ENCODE data around the gene XPO6. TPM values are rescaled to one million over a fixed set of nuclear protein-coding genes. Genes with fewer than 3 reads are reported as not detected.
A peak's percentile ranks its signal among the peaks of the same experiment; 100 is the strongest.

The XPO6 gene
- polyA plus RNA-seq, 1 donor from 2014 or later, result 104 TPM

GRCh38 chr16:28145796-28146195 is 66.0 kb downstream of the XPO6 start:
- no peaks in the 10 kb centered on the region for H3K9me3 ChIP-seq (ENCODE audit: low read length)
- H3K9me2 ChIP-seq (ENCODE audit: insufficient read depth, low read length), result no peaks in the 10 kb centered on the region
- no peak overlapping the region for H3K9ac ChIP-seq (ENCODE audit: low read length)
- H3K36me3 ChIP-seq (ENCODE audit: insufficient read depth, low read length), result peaks cover 9% of the 10 kb centered on the region
- no peaks in the 10 kb centered on the region for H4K20me1 ChIP-seq (ENCODE audit: insufficient read depth)
- no peaks in the 10 kb centered on the region for H3K79me2 ChIP-seq (replicated peaks; ENCODE audit: insufficient read depth, low read length)
- peak overlapping the region; percentile 59 for H3K27ac ChIP-seq (ENCODE audit: low read length)
- TF ChIP-seq EZH2 (IDR thresholded peaks at IDR 0.05; ENCODE audit: borderline replicate concordance, insufficient read depth, low read length, poor library complexity, severe bottlenecking) (no peak), RAD21 (conservative IDR thresholded peaks at IDR 0.05) (no peak), SMC3 (conservative IDR thresholded peaks at IDR 0.05; ENCODE audit: poor library complexity) (no peak)
- no peaks in the 10 kb centered on the region for H3K27me3 ChIP-seq (ENCODE audit: insufficient read depth, low read depth, low read length)
- no peaks in the 10 kb centered on the region for H3F3A ChIP-seq (ENCODE audit: insufficient read depth, low read length, poor library complexity, severe bottlenecking)
- H2AFZ ChIP-seq (ENCODE audit: low read depth, low read length), result no peak overlapping the region
- no peak overlapping the region for H3K4me2 ChIP-seq (ENCODE audit: low read length)
- no peak overlapping the region for H3K4me3 ChIP-seq (ENCODE audit: low read length)

GRCh38 chr16:28140788-28141618 is 70.8 kb downstream of the XPO6 start:
- Histone ChIP-seq H3K4me2 (ENCODE audit: low read length) (no peak overlapping the region), H3K27me3 (ENCODE audit: insufficient read depth, low read depth, low read length) (no peaks in the 10 kb centered on the region), H4K20me1 (ENCODE audit: insufficient read depth) (no peaks in the 10 kb centered on the region), H3K9ac (ENCODE audit: low read length) (no peak overlapping the region), H3K36me3 (ENCODE audit: insufficient read depth, low read length) (peaks cover 4% of the 10 kb centered on the region), H3K79me2 (replicated peaks; ENCODE audit: insufficient read depth, low read length) (no peaks in the 10 kb centered on the region), H3K4me3 (ENCODE audit: low read length) (no peak overlapping the region), H3K27ac (ENCODE audit: low read length) (no peak overlapping the region), H3F3A (ENCODE audit: insufficient read depth, low read length, poor library complexity, severe bottlenecking) (no peaks in the 10 kb centered on the region), H2AFZ (ENCODE audit: low read depth, low read length) (no peak overlapping the region), H3K9me2 (ENCODE audit: insufficient read depth, low read length) (no peaks in the 10 kb centered on the region), H3K9me3 (ENCODE audit: low read length) (no peaks in the 10 kb centered on the region)
- TF ChIP-seq, protein P1, sequence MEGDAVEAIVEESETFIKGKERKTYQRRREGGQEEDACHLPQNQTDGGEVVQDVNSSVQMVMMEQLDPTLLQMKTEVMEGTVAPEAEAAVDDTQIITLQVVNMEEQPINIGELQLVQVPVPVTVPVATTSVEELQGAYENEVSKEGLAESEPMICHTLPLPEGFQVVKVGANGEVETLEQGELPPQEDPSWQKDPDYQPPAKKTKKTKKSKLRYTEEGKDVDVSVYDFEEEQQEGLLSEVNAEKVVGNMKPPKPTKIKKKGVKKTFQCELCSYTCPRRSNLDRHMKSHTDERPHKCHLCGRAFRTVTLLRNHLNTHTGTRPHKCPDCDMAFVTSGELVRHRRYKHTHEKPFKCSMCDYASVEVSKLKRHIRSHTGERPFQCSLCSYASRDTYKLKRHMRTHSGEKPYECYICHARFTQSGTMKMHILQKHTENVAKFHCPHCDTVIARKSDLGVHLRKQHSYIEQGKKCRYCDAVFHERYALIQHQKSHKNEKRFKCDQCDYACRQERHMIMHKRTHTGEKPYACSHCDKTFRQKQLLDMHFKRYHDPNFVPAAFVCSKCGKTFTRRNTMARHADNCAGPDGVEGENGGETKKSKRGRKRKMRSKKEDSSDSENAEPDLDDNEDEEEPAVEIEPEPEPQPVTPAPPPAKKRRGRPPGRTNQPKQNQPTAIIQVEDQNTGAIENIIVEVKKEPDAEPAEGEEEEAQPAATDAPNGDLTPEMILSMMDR (IDR thresholded peaks at IDR 0.05; ENCODE audit: poor library complexity, severe bottlenecking), result no peak
- no peak for TF ChIP-seq MXI1 (conservative IDR thresholded peaks at IDR 0.05; ENCODE audit: poor library complexity, severe bottlenecking)
- no peak for TF ChIP-seq SMC3 (conservative IDR thresholded peaks at IDR 0.05; ENCODE audit: poor library complexity)
- no peak for TF ChIP-seq EP300 (conservative IDR thresholded peaks at IDR 0.05; ENCODE audit: poor library complexity, severe bottlenecking)

GRCh38 chr16:28139530-28139929 is 72.2 kb downstream of the XPO6 start:
- H3F3A ChIP-seq (ENCODE audit: insufficient read depth, low read length, poor library complexity, severe bottlenecking), result no peaks in the 10 kb centered on the region
- H3K9me3 ChIP-seq (ENCODE audit: low read length), result no peaks in the 10 kb centered on the region
- H3K4me2 ChIP-seq (ENCODE audit: low read length), result no peak overlapping the region
- no peaks in the 10 kb centered on the region for H3K27me3 ChIP-seq (ENCODE audit: insufficient read depth, low read depth, low read length)
- no peak overlapping the region for H3K9ac ChIP-seq (ENCODE audit: low read length)
- no peak overlapping the region for H2AFZ ChIP-seq (ENCODE audit: low read depth, low read length)
- H3K9me2 ChIP-seq (ENCODE audit: insufficient read depth, low read length), result no peaks in the 10 kb centered on the region
- H4K20me1 ChIP-seq (ENCODE audit: insufficient read depth), result no peaks in the 10 kb centered on the region
- H3K27ac ChIP-seq (ENCODE audit: low read length), result no peak overlapping the region
- H3K4me3 ChIP-seq (ENCODE audit: low read length), result no peak overlapping the region
- no peaks in the 10 kb centered on the region for H3K36me3 ChIP-seq (ENCODE audit: insufficient read depth, low read length)
- H3K79me2 ChIP-seq (replicated peaks; ENCODE audit: insufficient read depth, low read length), result no peaks in the 10 kb centered on the region
- TF ChIP-seq TAF1 (IDR thresholded peaks at IDR 0.05; ENCODE audit: low read depth) (no peak), EZH2 (IDR thresholded peaks at IDR 0.05; ENCODE audit: borderline replicate concordance, insufficient read depth, low read length, poor library complexity, severe bottlenecking) (no peak), SMC3 (conservative IDR thresholded peaks at IDR 0.05; ENCODE audit: poor library complexity) (no peak)
- TF ChIP-seq, protein P2, sequence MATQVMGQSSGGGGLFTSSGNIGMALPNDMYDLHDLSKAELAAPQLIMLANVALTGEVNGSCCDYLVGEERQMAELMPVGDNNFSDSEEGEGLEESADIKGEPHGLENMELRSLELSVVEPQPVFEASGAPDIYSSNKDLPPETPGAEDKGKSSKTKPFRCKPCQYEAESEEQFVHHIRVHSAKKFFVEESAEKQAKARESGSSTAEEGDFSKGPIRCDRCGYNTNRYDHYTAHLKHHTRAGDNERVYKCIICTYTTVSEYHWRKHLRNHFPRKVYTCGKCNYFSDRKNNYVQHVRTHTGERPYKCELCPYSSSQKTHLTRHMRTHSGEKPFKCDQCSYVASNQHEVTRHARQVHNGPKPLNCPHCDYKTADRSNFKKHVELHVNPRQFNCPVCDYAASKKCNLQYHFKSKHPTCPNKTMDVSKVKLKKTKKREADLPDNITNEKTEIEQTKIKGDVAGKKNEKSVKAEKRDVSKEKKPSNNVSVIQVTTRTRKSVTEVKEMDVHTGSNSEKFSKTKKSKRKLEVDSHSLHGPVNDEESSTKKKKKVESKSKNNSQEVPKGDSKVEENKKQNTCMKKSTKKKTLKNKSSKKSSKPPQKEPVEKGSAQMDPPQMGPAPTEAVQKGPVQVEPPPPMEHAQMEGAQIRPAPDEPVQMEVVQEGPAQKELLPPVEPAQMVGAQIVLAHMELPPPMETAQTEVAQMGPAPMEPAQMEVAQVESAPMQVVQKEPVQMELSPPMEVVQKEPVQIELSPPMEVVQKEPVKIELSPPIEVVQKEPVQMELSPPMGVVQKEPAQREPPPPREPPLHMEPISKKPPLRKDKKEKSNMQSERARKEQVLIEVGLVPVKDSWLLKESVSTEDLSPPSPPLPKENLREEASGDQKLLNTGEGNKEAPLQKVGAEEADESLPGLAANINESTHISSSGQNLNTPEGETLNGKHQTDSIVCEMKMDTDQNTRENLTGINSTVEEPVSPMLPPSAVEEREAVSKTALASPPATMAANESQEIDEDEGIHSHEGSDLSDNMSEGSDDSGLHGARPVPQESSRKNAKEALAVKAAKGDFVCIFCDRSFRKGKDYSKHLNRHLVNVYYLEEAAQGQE (IDR thresholded peaks at IDR 0.05; ENCODE audit: borderline replicate concordance), result no peak
